Activated naive CD8-positive, alpha-beta T cell treated with anti-CD3 and anti-CD28 coated beads, Interleukin-2, amount 50 U/mL, for 16 hours (primary cell): ENCODE measurements around the gene ELOVL1.
"Not testable (repeated sequence)": the region's sequence is repeated elsewhere in the genome, so short reads cannot be mapped to it uniquely, and the experiment has no call there.

Experiments used
- DNase-seq: peaks from one replicate; pipeline ENCODE4 v3.0.0-alpha.2; 2020; ENCODE audit warnings: low read depth, low spot score

Gene ELOVL1

GRCh38 chr1:43381612-43382011 is 13.8 kb upstream of the ELOVL1 start:
- no peak for DNase-seq

DNA sequence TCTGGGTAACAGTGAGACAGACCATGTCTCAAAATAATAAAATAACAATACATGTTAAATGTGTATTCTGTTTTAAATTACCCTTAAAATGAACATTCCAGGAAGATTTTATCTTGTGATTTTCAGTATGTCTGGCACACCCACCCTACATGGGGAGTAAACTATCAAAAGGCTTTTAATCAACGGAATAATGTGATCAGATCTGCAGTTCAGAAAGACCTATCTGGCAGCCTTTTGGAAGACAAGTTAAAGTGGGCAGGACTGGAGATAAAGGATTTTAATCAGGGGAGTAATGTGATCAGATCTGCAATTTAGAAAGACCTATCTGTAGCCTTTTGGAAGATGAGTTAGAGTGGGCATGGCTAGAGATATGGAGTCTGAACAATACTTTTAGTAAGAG is 11.7 kb upstream of the ELOVL1 start:
- no peak for DNase-seq

DNA sequence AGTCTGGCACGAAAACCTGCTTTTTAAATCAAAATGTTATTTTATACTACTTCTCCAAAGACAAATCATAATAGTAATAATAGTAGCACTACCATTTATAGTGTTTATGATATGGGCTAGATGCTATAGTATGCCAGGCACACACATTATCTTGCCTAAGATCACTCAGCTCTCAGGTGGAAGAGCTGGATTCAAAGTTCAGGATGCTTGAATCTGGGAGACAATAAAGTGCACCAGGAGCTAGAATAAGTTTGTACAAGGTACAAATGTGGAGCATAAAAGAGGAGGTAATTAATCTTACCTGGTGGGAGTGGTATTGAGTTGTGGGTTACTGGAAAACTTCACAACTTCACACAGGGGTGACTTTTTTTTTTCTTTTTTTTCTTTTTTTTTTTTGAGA is 10.0 kb upstream of the ELOVL1 start:
- no peak for DNase-seq

- no peak for DNase-seq
Observed at GRCh38 chr1:43376723-43377235, 9.0 kb upstream of the ELOVL1 start.

DNA sequence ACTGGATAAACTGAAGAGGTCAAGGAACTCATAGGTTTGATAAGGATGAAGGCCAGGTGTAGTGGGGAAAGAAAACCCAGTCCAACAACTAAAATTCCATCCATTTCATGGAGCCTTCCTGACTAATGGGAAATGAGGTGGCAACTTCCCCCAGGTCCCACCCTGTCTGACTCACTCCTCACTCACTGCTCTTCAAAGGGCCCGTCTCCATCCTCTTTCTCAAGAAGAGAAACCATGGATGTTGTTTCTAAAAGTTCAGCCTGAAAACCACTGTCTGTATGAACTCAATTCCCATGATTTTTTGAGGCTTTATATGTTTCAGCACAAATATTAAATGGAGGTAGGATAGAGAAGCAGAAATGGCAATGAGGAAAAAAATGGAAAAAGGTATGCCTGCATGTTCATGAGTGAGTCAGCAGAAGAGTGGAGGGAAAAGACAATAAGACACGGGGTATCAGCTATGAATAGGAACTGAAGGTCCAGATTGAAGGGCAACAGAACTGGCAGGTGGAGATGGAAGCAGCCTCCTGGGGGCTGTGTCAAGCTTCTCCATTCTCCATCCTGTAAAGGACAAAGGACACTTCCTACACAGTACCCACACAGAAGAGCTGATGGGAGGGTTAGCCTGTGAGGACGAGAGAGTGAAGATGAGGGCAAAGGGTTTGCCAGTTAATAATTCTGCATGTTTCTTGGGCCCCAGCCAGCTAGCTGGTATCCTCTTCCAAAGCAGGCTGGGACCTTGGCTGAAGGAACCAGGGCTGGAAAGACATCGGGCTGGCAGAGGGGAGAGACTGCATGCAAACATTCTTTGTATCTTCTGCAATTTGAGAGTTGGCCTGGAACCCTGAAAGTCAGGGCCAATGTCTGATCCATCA is 5.5 kb upstream of the ELOVL1 start:
- DNase-seq = no peak

DNA sequence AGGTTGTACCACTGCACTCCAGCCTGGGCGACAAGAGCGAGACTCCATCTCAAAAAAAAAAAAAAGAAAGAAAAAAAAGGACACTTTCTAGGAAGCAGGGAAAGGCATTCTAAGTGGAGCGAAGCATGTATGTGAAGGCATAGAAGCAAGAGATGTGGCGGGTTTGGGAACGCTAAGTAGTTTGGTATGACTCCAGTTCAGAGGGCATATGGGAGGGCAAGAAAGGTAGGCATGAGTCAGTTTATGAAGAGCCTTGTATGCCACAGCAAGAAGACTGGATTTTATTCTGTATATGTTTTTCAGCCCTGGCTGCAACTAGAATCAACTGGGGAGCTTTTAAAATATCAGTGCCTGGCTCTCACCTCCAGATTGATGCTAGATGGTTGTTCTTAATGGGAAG is 4.4 kb upstream of the ELOVL1 start:
- DNase-seq = no peak

- DNase-seq = no peak
Observed at GRCh38 chr1:43370564-43370963, 2.8 kb upstream of the ELOVL1 start.

GRCh38 chr1:43369779-43370178 is 2.0 kb upstream of the ELOVL1 start:
- DNase-seq = not testable (repeated sequence)

DNA sequence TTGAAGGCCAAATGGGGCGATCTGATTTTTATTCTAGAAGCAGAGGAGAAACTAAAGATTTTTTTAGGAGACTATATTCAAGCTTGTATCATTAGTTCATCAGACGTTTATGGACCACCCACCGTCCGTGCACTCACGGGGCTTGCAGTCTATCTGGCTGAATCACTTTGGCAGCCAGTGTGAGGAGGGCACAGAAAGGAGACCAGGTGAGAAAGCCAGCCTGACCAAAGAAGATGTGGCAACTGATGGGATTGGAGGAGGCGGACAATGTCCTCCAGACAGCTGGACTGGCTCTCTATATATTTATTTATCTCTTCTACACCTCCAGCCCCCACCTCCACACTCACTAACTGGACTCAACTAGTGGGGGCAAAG is 822 bp upstream of the ELOVL1 start:
- no peak for DNase-seq

- DNase-seq = peak; percentile 25
Observed at GRCh38 chr1:43367026-43367903, 546 bp downstream of the ELOVL1 start.

DNA sequence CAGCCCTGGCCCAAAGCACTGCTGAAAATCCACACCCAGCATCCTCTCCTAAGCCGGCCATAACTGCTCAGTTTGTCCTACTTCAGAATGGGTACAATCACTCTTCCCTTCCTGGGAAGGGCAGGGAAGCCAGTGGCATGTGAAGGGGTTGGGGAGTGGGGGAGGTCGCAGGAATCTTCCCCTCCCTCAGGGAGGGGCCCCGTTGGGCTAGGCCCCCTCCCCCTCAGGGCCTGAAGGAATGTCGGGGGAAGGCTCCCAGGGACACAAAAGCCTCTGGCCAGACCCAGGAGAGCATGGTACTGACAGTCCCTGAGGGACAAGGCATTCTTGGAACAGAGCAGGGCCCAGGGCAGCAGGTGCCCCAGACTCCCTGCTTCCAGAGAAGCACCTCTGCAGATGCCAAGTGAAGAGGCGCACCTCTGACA is 1.2 kb downstream of the ELOVL1 start:
- no peak for DNase-seq

- no peak for DNase-seq
Observed at GRCh38 chr1:43366179-43366578, 1.6 kb downstream of the ELOVL1 start.

GRCh38 chr1:43365678-43366077 is 2.1 kb downstream of the ELOVL1 start:
- DNase-seq = no peak

DNA sequence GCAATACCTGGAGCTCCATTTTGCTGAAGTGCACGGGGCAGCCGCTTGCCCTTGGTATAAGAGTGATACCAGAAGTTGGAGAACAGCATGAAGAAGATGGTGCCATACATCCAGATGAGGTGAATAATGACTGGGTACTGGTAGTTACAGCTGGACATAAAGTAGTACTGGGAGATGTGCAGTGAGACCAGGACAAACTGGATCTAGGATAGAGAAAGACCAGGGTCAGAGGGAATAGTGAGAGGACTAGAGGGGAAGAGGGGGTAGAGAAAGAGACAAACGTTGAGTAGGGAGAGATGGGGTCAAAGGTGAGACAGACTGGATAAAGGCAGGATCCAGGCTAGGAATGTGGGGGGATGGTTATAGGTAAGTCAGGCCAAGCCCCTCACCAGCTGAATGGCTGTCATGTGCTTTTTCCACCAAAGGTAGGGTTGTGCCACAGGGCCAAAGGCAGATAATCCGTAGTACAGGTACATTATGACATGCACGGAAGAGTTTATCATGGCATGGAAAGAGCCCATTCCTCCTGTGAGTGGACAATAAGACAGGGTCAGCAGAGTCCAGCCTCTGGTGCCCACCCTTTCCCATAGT is 3.8 kb downstream of the ELOVL1 start:
- DNase-seq = no peak

GRCh38 chr1:43363283-43363934 is 4.4 kb downstream of the ELOVL1 start:
- no peak for DNase-seq

- DNase-seq = no peak
Observed at GRCh38 chr1:43360616-43361015, 7.2 kb downstream of the ELOVL1 start.

- DNase-seq = no peak
Observed at GRCh38 chr1:43359696-43360095, 8.1 kb downstream of the ELOVL1 start.

GRCh38 chr1:43358746-43359693 is 8.8 kb downstream of the ELOVL1 start, which contains the start of gene CDC20:
Gene CDC20 (plus strand): TSS chr1:43358981. CDS start chr1:43359216, 235 bp downstream.
- peak; percentile 98 for DNase-seq

DNA sequence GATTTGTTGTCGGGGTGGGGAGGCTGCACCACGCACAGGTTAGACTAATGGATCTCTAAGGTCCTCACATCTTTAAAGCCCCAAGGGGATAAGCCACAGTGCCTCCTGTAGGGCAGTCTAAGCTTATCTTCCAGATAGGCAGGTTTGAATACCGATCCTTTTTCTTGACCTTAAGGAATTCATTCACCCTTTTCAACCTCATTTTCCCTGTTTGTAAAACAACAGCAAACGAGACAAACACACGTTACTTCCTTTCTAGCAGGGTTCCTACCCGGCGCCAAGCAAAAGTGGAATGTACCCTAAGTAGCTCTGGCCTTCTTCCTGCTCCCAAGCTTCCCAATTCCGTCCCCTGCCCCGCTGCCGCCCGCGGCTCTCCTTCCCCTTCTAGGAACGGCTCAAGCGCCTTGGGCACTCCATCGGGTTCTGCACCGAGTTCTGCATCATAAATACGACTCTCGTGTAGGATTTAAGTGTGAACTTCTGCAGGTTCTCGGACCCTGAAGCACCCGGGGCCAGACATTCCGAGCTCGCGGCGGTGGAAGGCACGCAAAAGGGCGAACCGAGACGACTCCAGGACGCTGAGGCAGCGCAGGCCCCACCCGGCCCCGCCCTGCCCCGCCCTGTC is 9.6 kb downstream of the ELOVL1 start:
- no peak for DNase-seq

GRCh38 chr1:43357251-43357650 is 10.6 kb downstream of the ELOVL1 start:
- DNase-seq = no peak
